Measurements from ENCODE around the gene MRGPRE. TPM values are rescaled to one million over a fixed set of nuclear protein-coding genes. Genes with fewer than 3 reads are reported as not detected.

Gene MRGPRE
- total RNA-seq, 1 donor from 2014 or later: not detected

DNA sequence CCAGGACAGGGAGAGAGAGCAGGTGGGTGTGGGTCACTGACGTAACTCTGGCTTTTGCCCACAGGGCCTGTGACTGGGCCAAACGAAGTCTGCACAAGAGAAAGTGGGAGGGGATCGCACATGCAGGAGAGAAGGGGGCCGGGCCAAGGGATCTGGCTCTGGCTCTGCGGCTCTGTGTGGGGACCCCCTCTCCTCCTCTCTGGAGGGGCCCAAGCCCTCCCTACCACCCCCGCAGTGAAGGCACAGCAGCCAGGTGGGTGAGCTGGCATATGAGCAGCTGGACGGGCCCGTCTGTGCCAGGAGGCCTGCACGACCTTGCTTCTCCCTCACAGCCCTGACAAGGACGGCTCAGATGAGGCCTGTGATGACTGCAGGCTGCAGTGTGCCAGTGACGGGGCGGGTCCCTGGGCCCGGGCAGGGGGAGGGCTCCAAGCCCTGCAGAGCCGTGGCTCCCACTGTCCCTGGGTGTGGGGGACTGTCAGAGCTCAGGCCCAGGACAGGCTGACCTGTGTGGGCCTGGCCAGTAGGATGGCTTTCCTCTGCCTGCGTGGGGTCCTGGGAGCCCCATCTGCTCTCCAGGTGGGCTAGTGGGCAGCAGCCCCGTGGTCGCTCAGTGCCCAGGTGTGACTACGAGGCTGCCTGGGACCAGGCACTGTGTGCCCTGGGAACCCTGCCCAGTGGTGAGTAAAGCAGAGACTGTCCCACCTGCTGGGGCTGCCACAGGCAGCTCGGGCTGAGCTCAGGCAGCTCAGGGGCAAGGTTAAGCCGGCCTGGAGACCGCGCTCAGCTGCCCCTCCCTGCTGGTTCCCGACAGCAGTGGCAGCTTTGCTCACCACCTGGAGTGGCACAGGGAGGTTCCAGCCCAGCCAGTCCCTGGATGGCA lies 35.8 kb downstream of the MRGPRE start:
- intact Hi-C loops (cut with micrococcal nuclease): no loop called here

DNA sequence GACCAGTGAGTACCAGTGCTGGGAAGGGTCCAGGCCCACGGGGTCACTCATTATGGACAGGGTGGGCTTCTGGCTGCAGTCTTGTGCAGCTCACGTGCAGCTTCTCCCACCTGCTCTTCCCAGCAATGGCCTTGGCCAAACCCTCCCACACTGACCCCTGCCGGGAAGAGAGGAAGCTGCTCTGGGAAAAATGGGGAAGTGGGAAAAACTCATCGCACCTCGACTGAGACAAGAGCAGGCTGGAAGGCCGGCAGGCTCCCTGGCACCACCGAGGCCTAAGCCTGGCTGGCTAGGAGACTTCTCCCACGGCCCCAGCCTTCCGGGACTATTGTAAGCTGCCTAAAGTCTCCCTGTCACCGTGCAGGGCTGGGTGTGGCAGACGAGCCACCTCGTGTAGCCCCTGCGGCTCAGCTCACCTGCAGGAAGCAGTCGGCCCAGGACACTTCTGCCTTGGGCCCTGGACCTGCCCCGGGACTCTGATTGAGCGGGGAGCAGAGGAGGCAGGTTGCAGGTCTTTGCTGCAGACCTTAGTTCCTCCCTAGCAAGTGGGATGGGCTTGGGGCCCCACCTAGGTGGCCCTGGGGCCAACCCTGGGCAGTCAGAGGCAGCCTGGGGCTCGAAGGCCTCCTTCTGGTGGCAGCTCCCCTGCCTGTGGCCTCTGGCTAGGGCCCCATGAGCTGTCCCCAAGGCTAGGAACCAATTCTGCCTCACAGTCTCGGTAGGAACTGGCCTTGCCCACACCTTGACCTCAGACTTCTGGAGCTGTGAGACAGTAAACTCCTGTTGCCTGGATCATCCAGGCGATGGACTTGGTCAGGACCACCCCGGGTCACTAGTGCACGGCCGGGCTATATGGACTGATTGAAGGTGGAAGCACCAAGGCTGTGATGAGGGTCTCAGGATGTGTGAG lies 36.7 kb downstream of the MRGPRE start:
- intact Hi-C loops (cut with micrococcal nuclease): no loop called here

- intact Hi-C loops (cut with micrococcal nuclease): no loop called here
Observed at GRCh38 chr11:3194016-3194816, 38.0 kb downstream of the MRGPRE start.

DNA sequence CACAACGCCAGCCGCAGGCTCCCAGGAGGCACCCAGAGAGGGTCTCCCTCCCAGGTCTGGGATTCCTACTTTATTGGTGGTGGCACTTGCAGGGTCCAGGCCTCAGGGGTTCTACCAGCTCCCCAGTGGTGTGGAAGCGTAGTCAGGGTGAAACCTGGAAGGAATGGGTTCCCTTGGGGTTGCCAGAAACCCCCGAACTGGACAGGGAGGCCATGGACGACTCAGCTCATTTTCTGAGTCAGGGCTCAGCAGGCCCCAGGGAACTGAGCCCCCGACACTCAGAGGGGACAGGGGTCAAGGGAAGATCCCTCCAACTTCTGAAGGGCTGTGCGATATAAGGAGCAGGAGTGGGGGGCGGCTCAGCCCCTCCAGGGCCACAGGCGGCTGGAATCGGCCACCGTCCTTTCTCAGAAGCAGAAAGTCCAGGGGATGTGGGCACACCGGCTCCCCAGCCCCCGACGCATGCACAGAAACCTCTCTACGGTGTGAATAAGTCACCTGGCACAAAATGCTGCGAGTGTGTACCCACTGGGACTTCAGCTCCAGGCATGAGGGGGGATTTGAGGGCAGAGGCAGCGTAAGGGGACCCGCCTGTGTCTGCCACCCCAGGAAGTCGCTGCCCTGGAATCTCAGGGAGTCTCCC lies 38.7 kb downstream of the MRGPRE start:
- intact Hi-C loops (cut with micrococcal nuclease): no loop called here

GRCh38 chr11:3192511-3193372 lies 39.5 kb downstream of the MRGPRE start:
- intact Hi-C loops (cut with micrococcal nuclease): no loop called here

DNA sequence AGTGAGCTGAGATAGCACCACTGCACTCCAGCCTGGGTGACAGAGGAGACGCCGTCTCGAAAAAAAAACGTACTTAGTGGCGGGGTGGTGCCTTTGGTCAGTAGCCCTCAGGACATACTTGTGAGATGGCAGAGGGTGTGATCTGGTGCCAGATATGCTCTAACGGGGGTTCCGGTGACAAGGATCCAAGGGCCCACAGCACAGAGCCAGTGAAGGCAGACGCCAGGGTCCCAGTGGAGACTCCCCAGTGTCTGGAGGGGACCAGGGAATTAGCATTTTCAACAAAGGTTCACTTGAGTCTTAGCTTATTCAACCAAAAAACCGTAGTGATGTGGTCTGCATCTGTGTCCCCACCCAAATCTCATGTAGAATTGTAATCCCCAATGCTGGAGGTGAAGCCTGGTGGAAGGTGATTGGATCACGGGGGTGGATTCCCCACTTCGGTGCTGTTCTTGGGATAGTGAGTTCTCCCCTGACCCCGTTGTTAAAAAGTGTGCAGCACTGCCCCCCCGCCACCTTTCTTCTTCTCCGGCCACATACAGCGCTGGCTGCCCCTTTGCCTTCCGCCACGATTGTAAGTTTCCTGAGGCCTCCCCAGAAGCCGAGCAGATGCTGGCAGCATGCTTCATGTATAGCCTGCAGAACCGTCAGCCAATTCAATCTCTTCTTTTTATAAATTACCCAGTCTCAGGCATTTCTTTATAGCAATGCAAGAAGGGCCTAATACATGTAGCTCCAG lies 40.5 kb downstream of the MRGPRE start:
- intact Hi-C loops (cut with micrococcal nuclease): no loop called here

DNA sequence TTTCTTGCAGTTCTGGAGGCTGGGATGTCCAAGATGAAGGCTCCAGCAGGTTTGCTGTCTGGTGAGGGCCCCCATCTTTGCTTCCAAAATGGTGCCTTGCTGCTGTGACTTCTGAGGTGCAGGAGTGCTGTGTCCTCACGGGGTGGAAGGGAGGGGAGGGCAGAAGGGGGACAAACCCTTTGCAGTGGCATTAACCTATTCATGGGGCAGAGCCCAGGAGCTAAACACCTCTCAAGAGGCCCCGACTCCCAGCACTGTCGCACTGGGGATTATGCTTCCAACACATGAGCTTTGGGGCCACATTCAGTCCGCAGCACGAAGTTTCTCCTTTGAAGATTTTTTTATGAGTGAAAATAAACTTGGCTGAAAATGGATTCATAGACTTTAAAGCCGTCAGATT lies 41.6 kb downstream of the MRGPRE start:
- intact Hi-C loops (cut with micrococcal nuclease): no loop called here

DNA sequence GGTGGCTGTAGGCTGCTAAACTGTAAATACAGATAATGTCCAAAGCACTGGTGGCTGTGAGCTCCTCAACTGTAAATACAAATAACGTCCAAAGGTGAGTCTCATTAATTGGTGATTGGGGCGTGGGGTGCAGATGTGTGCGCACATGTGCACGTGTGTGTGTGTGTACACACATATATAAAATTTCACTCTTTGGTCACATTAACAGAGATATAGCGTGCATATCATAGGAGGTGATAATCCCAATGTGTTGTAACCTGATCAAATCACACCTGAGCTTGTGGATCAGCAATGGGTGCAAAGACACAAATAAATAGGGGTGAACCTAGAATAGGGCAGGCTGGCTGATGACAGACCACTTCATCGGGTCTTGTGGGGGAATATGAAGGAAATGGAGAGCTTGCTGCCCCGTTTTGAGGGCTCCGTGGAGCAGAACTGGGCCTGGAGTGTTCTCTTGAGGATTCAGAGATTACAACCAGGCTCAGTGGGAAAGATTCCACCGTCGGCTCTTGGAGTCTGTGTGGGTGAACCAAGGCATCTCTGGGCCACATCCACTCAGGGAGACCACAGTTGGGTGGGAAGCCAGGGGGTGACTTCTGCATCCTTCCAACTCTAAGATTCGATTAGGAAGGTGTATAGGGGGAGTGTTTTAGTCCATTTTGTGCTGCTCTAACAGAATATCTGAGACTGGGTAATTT lies 42.2 kb downstream of the MRGPRE start:
- intact Hi-C loops (cut with micrococcal nuclease): no loop called here

- intact Hi-C loops (cut with micrococcal nuclease): no loop called here
Observed at GRCh38 chr11:3189196-3189843, 42.9 kb downstream of the MRGPRE start.

DNA sequence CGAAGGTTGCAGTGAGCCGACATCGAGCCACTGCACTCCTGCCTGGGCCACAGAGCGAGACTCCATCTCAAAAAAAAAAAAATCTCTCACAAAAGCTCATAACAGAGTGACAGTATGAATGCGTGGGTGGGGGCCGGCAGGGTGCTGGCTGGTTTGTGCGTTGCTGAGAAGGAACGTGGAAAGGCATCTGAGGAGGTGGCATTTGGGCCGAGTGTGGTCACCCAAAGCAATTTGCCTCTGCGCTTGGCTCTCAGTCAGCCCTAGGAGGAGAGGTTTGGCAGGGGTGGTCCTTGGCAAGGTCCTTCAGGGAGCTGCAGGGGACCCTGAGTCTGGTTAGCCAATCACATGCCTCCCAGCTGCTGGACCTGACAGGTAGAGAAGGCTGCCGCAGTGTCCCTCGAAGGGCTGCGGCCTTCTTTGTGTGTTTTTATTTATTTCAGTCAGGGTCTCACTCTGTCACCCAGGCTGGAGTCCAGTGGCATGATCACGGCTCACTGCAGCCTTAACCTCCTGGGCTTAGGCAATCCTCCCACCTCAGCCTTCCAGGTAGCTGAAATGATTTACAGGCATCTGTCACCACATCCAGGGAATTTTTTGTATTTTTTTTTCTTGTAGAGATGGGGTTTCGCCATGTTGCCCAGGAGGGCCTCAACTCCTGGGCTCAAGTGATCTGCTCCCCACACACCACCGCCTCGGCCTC lies 43.6 kb downstream of the MRGPRE start:
- intact Hi-C loops (cut with micrococcal nuclease): no loop called here

- intact Hi-C loops (cut with micrococcal nuclease): no loop called here
Observed at GRCh38 chr11:3186166-3186953, 45.9 kb downstream of the MRGPRE start.

- intact Hi-C loops (cut with micrococcal nuclease): no loop called here
Observed at GRCh38 chr11:3184732-3185347, 47.4 kb downstream of the MRGPRE start.

DNA sequence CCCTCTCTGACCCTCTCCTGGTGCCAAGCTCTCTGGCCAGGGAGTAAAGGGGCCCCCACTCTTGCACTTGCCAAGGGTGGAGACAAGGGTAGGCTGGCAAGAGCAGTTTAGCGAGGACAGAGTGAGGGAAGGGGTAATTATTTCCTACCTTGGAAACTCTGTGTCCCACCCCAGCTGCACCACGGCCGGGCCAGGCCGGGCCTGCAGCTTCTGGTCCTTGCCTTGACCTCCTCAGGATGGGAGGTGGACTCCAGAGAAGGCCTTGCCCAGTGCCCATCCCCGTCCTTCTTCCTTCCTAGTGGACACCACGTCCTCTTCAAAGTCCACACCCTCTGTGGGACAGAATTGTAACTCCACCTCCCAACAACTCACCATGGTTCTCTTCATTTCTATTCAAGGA lies 48.7 kb downstream of the MRGPRE start:
- intact Hi-C loops (cut with micrococcal nuclease): no loop called here

DNA sequence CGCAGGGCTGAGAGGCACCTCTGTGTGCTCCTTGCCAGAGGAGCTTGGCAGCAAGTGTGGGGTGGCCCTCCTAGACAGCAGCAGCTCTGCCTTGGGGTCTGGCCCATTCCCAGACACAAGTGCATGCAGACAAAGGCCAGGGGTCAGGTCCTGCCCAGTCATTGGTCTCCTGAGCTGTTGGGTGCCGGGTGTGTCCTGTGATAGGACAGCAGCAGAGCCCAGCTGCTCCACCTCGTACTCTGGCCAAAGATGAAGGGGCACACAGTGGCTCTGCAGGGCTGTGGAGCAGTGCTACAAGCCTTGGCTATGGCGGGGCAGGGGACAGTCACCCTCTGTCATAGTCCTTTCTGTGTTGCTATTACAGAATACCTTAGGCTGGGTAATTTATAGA lies 49.8 kb downstream of the MRGPRE start:
- intact Hi-C loops (cut with micrococcal nuclease): no loop called here

DNA sequence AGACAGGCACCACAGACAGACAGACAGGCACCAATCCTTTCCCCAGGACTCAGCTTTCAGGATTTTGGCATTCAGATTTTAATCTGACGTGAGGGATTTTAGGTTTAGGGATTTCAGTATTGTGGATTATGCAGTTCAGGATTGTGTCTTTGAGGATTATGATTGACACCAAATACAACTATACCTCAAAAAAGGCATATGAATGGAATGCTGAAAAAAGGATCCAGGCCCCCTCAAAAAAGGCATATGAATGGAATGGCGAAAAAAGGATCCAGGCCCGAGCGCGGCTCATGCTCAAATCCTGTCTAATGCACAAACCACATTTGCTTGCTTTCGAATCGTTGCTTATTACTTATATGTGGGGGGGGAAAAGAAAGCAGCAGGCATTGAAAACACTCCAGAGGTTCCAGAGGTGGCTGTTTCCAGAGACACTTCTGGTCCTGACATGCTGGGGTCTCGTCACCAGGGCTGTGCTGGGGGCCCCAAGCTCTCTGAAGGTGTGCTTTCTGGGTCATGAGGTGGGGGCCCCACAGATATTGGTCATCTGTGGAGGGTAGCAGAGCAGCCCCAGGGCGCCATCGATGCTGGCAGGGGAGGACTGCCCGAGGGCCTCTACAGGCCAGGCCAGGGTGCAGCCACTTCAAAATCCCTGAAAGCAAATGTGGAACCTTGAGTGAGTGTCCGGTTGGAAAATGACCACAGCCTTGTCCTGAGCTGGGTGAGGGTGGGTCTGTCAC lies 50.3 kb downstream of the MRGPRE start:
- intact Hi-C loops (cut with micrococcal nuclease): no loop called here

GRCh38 chr11:3180869-3181268 lies 51.3 kb downstream of the MRGPRE start:
- intact Hi-C loops (cut with micrococcal nuclease): no loop called here
